Measurements from ENCODE around the gene RFPL4AL1.
A peak's percentile ranks its signal among the peaks of the same experiment; 100 is the strongest.
"Not testable (repeated sequence)": the region's sequence is repeated elsewhere in the genome, so short reads cannot be mapped to it uniquely, and the experiment has no call there.

RFPL4AL1 gene

DNA sequence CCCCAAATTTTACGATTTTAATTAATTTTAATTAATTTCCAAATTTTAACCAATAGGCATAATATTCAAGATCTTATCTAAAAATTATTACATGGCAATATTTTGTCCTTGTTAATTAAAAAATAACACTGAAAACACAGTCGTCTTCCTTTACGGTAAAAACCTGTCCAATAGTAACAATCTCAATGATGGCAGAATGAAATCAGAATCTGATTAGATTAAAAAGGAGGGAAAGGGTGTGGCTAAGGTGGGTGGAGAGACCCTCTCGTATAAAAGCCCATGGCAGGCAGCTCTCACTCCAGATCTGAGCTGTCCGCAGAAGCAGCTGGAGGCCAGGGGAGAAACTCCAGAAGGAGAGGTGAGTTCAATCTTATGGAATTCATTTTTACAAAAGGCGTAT lies at the start of gene RFPL4AL1:
RFPL4AL1 (plus strand) TSS at position 301 of the 400 bp plus-strand sequence. CDS start 2,687 bp downstream, outside the sequence.
- DNase-seq, result not testable (repeated sequence)

DNA sequence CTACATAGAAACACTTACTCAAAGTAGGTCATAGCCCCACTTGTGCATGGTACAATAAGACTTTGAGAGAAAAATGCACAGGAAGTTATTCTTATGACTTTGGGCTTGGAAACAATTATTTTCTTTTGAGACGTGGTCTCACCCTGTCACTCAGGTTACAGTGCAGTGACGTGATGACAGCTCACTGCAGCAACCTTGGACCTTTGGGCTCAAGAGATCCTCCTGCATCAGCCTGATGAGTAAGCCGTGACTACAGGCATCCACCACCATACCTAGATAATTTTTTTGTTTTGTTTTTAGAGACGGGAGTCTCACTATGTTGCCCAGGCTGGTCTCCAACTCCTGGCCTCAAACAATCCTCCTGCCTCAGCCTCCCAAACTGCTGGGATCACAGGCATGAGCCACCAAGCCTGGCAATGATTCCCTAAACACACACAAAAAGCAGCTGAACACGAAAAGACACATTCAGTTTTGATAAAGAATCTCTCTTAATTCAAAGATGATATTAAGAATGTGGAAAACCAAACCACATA lies 48.6 kb upstream of the RFPL4AL1 start:
- no peak for DNase-seq

DNA sequence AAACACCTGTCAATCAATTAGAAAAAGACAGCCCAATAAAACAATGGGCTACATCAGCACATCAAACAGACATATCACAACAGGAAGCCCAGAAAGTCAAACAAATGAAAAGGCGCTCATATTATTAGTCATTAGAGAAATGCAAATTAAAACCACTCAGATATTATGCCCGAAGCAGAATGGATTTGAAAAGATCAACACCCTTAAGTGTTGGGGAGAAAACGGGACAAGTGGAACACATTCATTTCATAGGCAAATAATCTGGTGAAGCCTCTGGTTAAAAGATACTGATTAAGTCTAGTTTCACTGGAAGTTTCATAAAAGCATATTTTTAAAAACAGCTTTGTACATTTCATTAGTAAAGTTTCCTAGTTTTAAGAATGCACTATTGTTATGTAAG lies 48.1 kb upstream of the RFPL4AL1 start:
- no peak for DNase-seq

DNA sequence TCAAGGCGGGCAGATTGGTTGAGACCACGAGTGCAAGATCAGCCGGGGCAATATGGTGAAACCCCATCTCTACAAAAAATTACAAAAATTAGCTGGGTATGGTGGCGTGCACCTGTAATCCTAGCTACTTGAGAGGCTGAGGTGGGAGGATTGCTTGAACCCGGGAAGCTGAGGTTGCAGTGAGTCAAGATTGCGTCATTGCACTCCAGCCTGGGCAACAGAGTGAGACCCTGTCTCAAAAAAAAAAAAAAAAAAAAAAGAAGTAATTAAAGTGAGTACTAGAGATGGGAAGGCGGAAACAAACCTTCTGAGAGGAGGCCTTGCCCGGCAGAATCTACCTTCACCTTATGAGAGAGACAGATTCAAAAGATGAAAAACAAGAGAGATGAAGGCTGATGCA lies 45.4 kb upstream of the RFPL4AL1 start:
- no peak for DNase-seq

DNA sequence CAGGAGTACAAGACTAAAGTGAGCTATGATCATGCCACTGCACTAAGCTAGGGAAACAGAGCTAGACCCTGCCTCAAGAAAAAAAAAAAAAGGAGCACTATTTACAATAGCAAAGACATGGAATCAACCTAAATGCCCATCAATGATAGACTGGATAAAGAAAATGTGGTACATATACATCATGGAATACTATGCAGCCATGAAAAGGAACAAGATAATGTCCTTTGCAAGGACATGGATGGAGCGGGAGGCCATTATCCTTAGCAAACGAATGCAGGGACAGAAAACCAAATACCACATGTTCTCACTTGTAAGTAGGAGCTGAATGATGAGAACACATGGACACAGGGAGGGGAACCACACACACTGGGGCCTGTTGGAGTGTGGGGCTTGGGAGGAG lies 38.5 kb upstream of the RFPL4AL1 start:
- DNase-seq, result not testable (repeated sequence)

DNA sequence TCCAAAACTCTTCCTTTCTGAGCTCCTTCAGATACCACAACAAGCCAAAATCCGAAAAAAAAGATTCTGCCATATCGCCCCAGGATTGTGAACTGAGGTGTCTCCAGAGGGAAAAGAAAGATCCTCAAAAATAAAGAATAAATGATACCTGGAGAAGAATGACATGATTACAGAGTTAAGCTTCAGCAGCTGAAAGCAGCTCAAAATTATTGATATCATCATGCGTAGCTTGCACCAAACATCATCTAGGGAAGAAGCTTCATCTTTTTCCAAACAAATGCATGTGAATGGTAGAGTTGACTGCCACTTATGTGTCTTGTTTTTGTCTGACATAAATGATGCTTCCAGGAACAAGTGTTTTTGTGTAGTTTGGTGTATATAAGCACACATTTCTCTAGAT lies 30.6 kb upstream of the RFPL4AL1 start, which contains the start of gene NLRP9:
NLRP9 (minus strand) TSS at position 101 of the 400 bp plus-strand sequence; CDS start at position 73, 28 bp downstream.
- no peak for DNase-seq

DNA sequence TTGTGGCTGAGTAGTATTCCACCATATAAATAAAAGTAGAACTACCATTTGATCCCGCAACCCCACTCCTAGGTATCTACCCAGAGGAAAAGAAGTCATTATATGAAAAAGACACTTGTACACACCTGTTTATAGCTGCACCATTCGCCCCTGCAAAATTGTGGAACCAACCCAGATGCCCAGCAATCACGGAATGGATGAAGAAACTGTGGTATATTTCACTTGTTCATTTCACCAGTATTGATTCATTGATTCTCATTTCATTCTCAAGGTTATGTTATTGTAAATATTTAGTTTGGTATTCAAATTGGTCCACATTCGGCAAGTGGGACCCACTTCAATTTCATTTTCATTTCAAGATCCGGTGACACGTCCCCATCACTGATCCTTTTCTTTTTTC lies 18.2 kb upstream of the RFPL4AL1 start:
- DNase-seq, result no peak

DNA sequence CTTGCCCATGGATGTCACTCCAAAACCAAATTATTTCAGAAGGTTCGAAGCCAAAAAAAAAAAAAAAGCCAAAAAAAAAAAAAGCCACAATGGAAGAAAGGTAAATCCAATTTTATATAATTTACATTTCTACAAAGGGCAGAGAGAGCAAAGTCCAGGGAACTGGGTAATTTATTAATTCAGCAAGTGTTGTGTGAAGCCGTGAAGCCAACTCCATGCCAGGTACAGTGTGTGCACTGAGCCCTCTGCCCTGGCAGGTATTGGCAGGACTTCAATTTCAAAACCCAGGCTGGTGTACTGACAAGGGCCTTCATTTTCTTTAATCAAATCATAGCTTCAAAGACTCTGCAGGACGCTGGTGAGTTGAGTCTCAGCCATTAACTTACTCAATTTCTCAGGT lies 15.5 kb upstream of the RFPL4AL1 start:
- DNase-seq, result no peak

DNA sequence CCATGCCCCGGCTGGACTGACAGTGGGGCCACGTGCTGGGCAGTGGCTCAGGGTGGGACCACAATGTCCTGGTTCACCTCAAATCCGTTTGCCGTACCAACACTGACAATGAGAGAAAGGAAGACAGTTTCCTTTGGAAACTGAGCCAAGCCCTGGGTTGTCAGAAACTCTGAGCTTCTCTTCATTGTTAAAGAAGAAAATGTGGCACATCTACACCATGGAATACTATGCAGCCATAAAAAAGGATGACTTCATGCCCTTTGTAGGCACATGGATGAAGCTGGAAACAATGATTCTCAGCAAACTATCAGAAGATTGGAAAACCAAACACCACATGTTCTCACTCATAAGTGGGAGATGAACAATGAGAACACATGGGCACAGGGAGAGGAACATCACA lies 12.1 kb upstream of the RFPL4AL1 start:
- not testable (repeated sequence) for DNase-seq

DNA sequence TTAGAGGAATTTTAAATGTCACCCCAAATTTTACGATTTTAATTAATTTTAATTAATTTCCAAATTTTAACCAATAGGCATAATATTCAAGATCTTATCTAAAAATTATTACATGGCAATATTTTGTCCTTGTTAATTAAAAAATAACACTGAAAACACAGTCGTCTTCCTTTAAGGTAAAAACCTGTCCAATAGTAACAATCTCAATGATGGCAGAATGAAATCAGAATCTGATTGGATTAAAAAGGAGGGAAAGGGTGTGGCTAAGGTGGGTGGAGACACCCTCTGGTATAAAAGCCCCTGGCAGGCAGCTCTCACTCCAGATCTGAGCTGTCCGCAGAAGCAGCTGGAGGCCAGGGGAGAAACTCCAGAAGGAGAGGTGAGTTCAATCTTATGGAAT lies 10.1 kb upstream of the RFPL4AL1 start, which contains the start of gene RFPL4A:
RFPL4A (plus strand) TSS at position 301 of the 400 bp plus-strand sequence. CDS start 2,704 bp downstream, outside the sequence.
- not testable (repeated sequence) for DNase-seq

DNA sequence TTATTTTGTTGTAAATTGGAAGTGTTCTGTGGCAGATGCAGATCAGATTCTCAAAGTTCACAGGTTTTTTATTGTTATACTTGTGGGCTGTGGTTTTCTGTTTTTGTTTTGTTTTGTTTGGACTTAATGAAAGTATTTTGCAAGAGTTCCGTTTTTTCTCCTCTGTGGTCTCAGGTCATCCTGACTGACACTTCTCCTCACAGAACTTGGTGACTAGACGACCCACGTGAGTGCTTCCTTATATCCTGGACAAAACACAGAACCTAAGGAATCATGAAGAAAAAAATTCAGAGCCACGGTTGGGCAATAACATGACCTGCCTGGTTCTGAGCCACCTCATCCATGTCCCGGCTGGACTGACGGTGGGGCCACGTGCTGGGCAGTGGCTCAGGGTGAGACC lies 2.5 kb upstream of the RFPL4AL1 start:
- peak in 1 of 2 donors; percentile 11 for DNase-seq

DNA sequence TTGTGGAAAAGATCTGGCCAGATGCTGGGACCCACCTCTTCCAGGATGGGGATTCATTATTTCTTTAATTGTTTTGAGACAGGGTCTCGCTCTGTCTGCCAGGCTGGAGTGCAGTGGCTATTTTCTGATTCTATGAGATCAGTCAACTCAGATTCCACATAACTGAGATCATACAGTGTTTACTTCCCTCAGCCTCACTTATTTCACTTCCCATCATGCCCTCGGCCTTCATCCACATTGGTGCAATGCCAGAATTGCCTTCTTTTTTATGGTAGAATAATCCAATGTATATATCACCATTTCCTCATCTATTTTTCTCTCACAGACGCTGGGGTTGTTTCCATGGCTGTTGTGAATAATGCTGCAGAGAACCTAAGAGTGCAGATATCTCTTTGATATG lies 714 bp downstream of the RFPL4AL1 start:
- not testable (repeated sequence) for DNase-seq

DNA sequence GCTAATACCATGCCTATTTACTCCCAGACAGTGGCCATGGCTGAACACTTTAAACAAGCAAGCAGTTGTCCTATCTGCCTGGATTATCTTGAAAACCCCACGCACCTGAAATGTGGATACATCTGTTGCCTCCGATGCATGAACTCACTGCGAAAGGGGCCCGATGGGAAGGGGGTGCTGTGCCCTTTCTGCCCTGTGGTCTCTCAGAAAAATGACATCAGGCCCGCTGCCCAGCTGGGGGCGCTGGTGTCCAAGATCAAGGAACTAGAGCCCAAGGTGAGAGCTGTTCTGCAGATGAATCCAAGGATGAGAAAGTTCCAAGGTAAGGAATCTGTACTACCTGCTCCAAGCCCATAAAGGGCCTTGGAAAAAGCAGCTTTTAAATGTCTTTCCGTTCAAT lies 8.6 kb downstream of the RFPL4AL1 start:
- no peak for DNase-seq

DNA sequence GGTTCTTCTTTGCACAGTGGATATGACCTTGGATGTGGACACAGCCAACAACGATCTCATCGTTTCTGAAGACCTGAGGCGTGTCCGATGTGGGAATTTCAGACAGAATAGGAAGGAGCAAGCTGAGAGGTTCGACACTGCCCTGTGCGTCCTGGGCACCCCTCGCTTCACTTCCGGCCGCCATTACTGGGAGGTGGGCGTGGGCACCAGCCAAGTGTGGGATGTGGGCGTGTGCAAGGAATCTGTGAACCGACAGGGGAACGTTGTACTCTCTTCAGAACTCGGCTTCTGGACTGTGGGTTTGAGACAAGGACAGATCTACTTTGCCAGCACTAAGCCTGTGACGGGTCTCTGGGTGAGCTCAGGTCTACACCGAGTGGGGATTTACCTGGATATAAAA lies 9.4 kb downstream of the RFPL4AL1 start:
- no peak for DNase-seq

DNA sequence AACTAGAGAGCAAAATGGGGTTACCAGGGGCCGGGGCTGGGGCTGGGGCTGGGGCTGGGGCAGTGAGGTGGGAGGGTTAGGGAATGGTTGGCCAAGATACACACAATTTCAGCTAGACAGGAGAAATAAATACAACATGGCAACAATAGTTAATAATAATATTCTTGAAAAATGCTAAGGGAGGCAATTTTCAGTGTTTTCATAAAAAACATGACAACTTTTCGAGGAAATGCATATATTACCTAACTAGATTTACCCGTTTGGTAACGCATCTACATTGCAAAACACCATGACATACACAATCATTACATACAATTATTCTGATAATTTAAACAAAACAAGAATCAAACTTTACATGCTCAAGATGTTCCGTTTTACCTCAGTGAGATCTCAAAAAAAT lies 12.2 kb downstream of the RFPL4AL1 start:
- DNase-seq, result no peak

DNA sequence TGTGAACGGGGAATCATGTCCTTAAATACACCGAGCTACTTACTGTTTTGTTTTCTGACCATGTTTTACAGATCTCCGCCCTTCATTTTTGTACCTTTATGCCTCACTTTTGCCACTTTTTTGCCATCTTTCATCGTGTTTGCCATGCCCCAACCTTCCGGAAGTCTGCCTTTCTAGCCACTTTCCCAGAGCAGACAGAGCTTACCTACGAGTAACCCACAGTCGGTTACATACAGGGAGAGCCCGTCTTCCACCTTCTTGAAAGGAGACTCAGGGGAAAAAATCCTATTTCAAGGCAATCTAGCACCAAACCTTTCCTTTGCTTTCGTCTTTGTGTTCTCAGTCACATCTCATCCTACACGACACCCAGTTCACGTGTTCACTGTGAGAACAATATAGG lies 26.1 kb downstream of the RFPL4AL1 start:
- no peak for DNase-seq

DNA sequence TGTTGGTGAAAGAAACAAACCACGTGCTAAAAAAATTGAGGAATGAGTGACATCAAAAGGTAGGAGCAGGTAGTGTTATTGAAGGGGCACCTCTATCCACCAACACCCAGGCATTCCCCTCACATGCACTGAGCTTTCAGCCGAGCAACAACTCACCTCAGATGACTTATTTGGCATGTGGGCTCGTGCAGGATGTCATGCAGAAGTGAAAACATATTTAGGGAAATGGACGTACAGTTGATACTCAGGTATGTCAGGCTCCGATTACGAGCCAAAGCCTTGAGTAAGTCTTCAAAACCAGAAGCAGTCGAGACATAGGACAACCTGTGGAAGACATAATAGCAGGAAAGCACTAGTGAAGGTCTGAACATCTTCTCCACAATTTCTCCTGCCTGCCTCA lies 32.5 kb downstream of the RFPL4AL1 start:
- no peak for DNase-seq

DNA sequence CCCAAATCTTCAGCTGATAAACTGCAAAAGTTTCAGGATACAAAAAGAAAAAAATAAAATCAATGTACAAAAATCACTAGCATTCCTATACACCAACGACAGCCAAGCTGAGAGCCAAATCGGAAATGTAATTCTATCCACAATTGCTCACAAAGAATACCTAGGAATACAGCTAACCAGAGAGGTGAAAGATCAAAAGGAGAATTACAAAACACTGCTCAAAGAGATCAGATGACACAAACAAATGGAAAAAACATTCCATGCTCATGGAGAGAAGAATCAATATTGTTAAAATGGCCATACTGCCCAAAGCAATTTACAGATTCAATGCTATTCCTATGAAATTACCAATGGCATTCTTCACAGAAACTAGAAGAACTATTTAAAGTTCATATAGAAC lies 33.4 kb downstream of the RFPL4AL1 start:
- no peak for DNase-seq

DNA sequence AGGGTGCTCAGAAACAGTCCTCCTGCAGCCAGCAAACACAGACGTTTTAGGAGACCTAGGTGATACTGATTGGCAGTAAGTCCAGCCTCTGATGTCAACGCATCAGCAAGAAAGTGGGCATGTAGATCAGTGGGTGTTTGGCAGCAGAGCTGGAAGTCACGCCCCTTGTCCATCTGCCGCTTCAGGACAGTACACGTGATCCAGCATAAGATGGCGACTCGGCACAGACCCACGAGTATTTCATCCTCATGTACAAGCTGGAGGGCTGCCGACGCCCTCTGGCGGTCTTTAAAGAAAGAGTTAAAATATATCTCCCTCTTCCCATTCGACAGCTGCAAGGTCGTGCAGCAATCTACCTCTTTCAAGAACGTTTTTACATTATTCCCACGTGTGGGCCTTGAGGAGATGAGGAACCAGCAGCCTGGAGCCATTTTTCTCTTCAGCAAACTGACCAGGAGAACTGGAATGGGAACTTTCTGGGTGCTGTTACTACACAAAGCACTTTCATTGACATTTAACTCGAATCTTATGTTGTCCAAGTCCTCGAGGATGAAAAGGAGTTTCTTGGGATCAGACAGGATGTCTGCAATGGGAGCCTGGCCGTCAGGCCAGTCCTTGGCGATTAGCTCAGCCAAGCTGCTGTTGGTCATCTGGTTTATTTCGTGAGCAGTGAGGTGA lies 40.6 kb downstream of the RFPL4AL1 start:
- no peak for DNase-seq

DNA sequence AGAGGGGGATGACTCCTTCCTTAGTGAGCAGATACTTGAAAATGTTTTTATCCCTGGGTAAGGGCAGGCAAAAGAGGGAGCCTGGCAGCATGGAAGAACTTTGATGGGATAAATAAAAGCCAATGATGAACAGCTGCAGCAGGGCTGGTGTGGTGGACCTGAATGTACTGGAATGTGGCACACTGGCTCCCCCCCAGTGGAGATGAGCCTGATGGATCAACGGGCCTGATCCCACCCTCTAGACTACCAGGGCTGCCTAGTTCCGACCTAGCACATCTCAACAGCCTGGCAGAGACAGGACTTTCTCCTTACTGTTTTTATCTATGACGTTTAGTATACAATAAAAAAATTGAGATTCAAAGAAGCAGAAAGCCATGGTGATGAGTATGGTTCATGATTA lies 42.4 kb downstream of the RFPL4AL1 start:
- DNase-seq, result no peak

DNA sequence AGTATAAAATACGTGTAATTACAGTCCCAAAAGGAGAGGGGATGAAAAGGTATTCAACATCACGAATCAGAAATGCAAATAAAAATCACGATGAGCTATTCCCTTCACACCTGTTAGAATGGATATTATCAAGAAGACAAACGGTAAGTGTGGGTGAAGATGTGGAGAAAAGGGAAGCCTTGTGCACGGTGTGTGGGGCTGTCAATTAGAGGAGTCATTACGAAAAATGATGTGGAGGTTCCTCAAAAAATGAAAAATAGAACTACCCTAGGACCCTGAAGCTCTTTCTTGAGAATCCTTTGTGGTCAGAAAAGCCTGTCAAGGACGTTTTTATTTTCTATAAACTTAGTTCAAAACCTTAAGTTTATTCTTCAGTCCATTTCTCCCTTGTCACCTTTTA lies 43.5 kb downstream of the RFPL4AL1 start:
- DNase-seq, result no peak

DNA sequence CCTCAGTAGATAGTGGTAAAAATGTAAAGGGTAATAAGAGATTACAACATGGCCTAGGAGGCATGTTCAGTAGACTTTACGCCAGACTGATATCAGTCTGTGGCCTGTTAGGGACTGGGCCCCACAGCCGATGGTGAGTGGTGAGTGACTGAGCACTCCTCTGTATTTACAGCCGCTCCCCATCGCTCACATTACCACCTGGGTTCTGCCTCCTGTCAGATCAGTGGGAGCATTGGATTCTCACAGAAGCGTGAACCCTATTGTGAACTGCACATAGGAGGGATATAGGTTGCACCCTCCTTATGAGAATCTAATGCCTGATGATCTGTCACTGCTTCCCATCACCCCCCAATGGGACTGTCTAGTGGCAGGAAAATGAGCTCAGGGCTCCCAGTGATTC lies 45.0 kb downstream of the RFPL4AL1 start:
- DNase-seq, result no peak

DNA sequence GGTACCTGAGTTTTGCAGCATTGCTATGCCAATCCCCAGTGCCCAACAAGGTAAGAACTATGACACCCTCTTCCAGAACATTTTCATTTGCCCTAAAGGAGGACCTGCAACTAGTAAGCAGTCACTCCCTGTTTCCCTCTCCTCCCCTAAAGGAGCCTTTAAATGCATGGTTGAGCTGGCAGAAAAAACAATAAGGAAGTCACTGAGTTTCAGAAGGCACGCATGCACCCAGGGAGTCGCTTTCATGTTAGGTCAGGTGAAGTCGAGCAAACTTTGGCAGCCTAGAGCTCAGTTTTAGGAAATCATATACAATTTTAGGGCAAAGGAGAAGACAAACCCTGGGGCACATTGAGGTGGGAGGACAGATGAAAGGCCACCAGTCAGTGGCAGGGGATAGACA lies 51.1 kb downstream of the RFPL4AL1 start:
- DNase-seq, result no peak

Data from hippocampal formation (tissue), 2 donors.